Measurements from ENCODE around the gene ELL3.
"Not testable (repeated sequence)": the region's sequence is repeated elsewhere in the genome, so short reads cannot be mapped to it uniquely, and the experiment has no call there.

Gene ELL3

GRCh38 chr15:43776718-43777266 is at the start of gene ELL3:
ELL3 (minus strand) TSS chr15:43776966; CDS start chr15:43776901, 65 bp downstream.
- H3K27ac ChIP-seq: peak within 1 kb of the TSS; percentile 76; the same call in 1 of the 2 replicates
- H3K4me3 ChIP-seq: peak within 1 kb of the TSS; percentile 82
- H3K9ac ChIP-seq (ENCODE audit: insufficient read length): peak within 1 kb of the TSS; percentile 82

DNA sequence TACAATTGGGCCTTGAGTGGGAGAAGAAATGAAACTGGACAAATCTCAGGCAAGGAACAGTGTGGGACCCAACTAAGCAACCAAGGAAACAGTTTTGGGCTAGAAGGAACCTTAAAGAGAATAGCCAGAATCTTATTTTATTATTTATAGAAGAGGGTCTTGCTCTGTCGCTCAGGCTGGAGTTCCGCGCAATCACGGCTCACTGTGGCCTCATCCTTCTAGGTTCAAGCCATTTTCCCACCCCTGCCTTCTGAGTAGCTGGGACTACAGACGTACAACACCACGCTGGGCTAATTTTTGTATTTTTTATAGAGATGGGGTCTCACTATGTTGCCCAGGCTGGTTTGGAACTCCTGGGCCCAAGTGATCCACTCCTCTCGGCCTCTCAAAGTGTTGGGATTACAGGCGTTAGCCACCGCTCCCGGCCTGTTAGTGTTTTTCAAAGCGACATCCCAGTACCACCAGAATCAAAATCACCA is 49.3 kb upstream of the ELL3 start:
- H3K9ac ChIP-seq (ENCODE audit: insufficient read length): no peak overlapping the region
- peak overlapping the region; percentile 27; the same call in 1 of the 2 replicates for H3K27ac ChIP-seq
- peaks cover 36% of the 10 kb centered on the region for H3K36me3 ChIP-seq (ENCODE audit: insufficient read depth, low read length)
- no peak for DNase-seq (ENCODE audit: low read depth, low spot score)
- TF ChIP-seq POLR2AphosphoS5 (IDR thresholded peaks at IDR 0.05; ENCODE audit: borderline replicate concordance, low read depth, low read length) (no peak), EZH2 (IDR thresholded peaks at IDR 0.05) (no peak)
- no peaks in the 10 kb centered on the region for H3K9me3 ChIP-seq (ENCODE audit: low read depth, low read length)
- H3K4me3 ChIP-seq: peak overlapping the region; percentile 81; the same call in 1 of the 2 replicates

More at GRCh38 chr15:43776718-43777266, at the start of gene ELL3:
- TF ChIP-seq POLR2AphosphoS5 (IDR thresholded peaks at IDR 0.05; ENCODE audit: borderline replicate concordance, low read depth, low read length): peak; percentile 79
- TF ChIP-seq FOXP2 (optimal IDR thresholded peaks at IDR 0.05; ENCODE audit: control extremely low read depth, extremely low read length, insufficient read depth): no peak
- TF ChIP-seq EZH2 (IDR thresholded peaks at IDR 0.05): no peak
- Histone ChIP-seq H3K36me3 (ENCODE audit: insufficient read depth, low read length) (peaks cover 18% of the 10 kb centered on the region), H3K9me3 (ENCODE audit: low read depth, low read length) (no peaks in the 10 kb centered on the region)
- no peak for DNase-seq (ENCODE audit: low read depth, low spot score)

DNA sequence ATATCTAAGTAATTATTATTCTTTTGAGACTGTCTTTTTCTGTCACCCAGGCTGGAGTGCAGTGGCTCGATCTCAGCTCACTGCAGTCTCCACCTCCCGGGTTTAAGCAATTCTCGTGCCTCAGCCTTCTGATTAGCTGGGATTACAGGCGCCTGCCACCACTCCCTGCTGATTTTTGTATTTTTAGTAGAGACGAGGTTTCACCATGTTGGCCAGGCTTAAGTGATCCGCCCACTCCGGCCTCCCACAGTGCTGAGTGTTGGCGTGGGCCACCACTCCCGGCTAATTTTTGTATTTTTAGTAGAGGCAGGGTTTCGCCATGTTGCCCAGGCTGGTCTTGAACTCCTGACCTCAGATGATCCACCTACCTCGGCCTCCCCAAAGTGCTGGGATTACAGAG is 48.5 kb upstream of the ELL3 start:
- not testable (repeated sequence) for H3K9me3 ChIP-seq (ENCODE audit: low read depth, low read length); H3K4me3 ChIP-seq; H3K27ac ChIP-seq; DNase-seq (ENCODE audit: low read depth, low spot score); H3K9ac ChIP-seq (ENCODE audit: insufficient read length)
- H3K36me3 ChIP-seq (ENCODE audit: insufficient read depth, low read length): peaks cover 37% of the 10 kb centered on the region

DNA sequence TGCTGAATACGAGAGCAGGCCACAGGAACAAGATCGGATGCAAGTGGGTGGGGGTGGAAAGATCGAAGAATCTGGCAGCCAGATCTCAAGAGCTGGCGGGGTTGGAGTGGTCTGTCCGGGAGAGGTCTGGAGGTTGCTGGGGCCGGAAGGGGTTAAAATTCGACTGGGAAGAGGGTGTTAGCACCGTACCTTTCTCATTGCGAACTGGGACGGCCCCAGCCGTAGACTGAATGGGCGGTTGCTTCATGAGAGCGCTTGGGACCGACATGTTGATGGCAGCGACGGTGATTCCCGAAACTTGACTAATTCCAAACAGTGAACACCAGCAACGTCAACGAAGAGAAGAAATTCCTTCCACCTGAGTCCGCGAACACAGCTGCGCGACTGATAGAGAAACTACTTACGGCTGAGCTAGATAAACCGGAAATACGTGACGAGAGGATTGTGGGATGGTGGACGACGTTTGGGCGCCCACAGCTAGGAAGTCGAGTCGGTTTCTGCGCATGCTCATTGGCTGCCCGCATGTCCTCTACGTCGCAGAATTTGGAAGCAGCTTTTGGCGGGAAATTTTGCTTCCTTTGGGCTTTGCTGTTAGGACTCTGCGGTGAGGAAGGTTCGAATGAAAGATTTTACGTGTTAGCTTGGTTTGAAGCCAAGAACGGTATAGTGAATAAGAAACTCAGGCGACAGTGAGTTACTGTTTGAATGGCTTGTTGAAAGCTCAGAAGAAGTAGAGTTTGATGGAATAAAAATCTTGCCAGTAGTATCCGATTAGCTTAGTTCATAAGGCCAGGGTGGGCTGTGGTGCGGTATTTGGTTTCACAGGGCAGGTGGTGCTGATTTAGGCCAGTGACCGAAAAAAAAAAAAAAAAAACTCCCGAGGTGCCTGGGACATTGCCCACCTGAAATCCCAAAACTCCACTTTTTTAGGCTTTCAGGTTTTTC is 47.8 kb upstream of the ELL3 start, which contains the start of gene MFAP1:
TSS of gene MFAP1 (minus strand) at position 389 of the 945 bp plus-strand sequence. CDS start at position 268, 121 bp downstream.
- TF ChIP-seq POLR2AphosphoS5 (IDR thresholded peaks at IDR 0.05; ENCODE audit: borderline replicate concordance, low read depth, low read length) (peak; percentile 95), FOXP2 (optimal IDR thresholded peaks at IDR 0.05; ENCODE audit: control extremely low read depth, extremely low read length, insufficient read depth) (no peak)
- Histone ChIP-seq H3K27ac (peak within 1 kb of the TSS; percentile 79), H3K9ac (ENCODE audit: insufficient read length) (peak within 1 kb of the TSS; percentile 91), H3K4me3 (peak within 1 kb of the TSS; percentile 88), H3K9me3 (ENCODE audit: low read depth, low read length) (no peaks in the 10 kb centered on the region), H3K36me3 (ENCODE audit: insufficient read depth, low read length) (peaks cover 34% of the 10 kb centered on the region)
- peak; percentile 93 for DNase-seq (ENCODE audit: low read depth, low spot score)

DNA sequence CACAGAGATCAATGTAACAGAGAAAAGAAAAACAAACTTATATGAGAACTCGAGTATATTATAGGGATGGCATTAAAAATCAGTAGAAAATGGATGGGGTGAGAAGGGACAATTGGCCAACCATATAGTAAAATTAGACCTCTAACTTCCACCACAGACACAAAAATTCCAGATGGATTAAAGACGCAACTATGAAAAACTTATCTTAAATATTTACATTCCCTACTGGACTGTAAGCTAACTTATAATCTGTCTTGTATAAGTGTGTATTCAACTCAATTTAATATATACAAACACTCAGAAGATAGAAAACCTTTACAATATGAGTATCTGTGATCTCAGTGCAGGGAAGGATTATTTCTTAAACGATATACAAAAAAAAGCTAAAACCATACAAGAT is 44.7 kb upstream of the ELL3 start:
- no peak overlapping the region for H3K4me3 ChIP-seq
- DNase-seq (ENCODE audit: low read depth, low spot score): no peak
- H3K27ac ChIP-seq: no peak overlapping the region
- H3K9me3 ChIP-seq (ENCODE audit: low read depth, low read length): no peaks in the 10 kb centered on the region
- no peak for TF ChIP-seq POLR2AphosphoS5 (IDR thresholded peaks at IDR 0.05; ENCODE audit: borderline replicate concordance, low read depth, low read length)
- TF ChIP-seq EZH2 (IDR thresholded peaks at IDR 0.05): no peak
- TF ChIP-seq FOXP2 (optimal IDR thresholded peaks at IDR 0.05; ENCODE audit: control extremely low read depth, extremely low read length, insufficient read depth): no peak
- H3K9ac ChIP-seq (ENCODE audit: insufficient read length): no peak overlapping the region
- H3K36me3 ChIP-seq (ENCODE audit: insufficient read depth, low read length): peaks cover 33% of the 10 kb centered on the region

- H3K36me3 ChIP-seq (ENCODE audit: insufficient read depth, low read length): peaks cover 73% of the 10 kb centered on the region
- H3K4me3 ChIP-seq; H3K27ac ChIP-seq; H3K9me3 ChIP-seq (ENCODE audit: low read depth, low read length); DNase-seq (ENCODE audit: low read depth, low spot score); H3K9ac ChIP-seq (ENCODE audit: insufficient read length): not testable (repeated sequence)
Observed at GRCh38 chr15:43815064-43815463, 38.3 kb upstream of the ELL3 start.

GRCh38 chr15:43808960-43809678 is 32.4 kb upstream of the ELL3 start:
- Histone ChIP-seq H3K36me3 (ENCODE audit: insufficient read depth, low read length) (peaks cover 94% of the 10 kb centered on the region), H3K9me3 (ENCODE audit: low read depth, low read length) (no peaks in the 10 kb centered on the region), H3K4me3 (no peak overlapping the region), H3K9ac (ENCODE audit: insufficient read length) (no peak overlapping the region), H3K27ac (0 out of 2 replicates have a peak overlapping the region, but pooled peaks have one; percentile 7)
- no peak for DNase-seq (ENCODE audit: low read depth, low spot score)
- TF ChIP-seq EZH2 (IDR thresholded peaks at IDR 0.05) (no peak), POLR2AphosphoS5 (IDR thresholded peaks at IDR 0.05; ENCODE audit: borderline replicate concordance, low read depth, low read length) (no peak), FOXP2 (optimal IDR thresholded peaks at IDR 0.05; ENCODE audit: control extremely low read depth, extremely low read length, insufficient read depth) (no peak)

DNA sequence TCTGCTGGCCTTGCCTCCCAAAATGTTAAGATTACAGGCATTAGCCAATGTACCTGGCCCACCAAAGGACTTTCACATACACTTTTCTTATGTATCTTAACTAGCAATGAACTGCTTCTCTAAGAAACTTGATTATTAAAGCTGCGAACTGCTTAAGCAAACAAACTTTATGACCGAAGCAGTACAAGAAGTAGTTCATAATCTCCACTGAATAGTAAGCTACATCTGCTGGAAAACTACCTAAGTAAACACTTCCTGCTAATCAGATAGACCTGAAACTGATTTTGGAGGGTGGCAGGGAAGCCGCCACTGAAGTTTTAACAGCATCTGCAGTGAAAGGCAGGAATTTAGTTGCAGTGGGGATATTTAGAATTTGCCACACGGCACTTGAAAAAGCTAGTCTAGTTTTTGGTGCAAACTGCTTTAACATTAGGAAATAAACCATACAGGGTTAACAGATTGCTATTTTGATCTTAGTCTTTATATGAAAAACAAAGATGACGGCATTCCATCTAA is 31.7 kb upstream of the ELL3 start:
- H3K4me3 ChIP-seq: no peak overlapping the region
- peaks cover 92% of the 10 kb centered on the region for H3K36me3 ChIP-seq (ENCODE audit: insufficient read depth, low read length)
- H3K9me3 ChIP-seq (ENCODE audit: low read depth, low read length): no peaks in the 10 kb centered on the region
- H3K9ac ChIP-seq (ENCODE audit: insufficient read length): no peak overlapping the region
- no peak for DNase-seq (ENCODE audit: low read depth, low spot score)
- H3K27ac ChIP-seq: no peak overlapping the region
- no peak for TF ChIP-seq FOXP2 (optimal IDR thresholded peaks at IDR 0.05; ENCODE audit: control extremely low read depth, extremely low read length, insufficient read depth)
- TF ChIP-seq EZH2 (IDR thresholded peaks at IDR 0.05): no peak
- no peak for TF ChIP-seq POLR2AphosphoS5 (IDR thresholded peaks at IDR 0.05; ENCODE audit: borderline replicate concordance, low read depth, low read length)

DNA sequence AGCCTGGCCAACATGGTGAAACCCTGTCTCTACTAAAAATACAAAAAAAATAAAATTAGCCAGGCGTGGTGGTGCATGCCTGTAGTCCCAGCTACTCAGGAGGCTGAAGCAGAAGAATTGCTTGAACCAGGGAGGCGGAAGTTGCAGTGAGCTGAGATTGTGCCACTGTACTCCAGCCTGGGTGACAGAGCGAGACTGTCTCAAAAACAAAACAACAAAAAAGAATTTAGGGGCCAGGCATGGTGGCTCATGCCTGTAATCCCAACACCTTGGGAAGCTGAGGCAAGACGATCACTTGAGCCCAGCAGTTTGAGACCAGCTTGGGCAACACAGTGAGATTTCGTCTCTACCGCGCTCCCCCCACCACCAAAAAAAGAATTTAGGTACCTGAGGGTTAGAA is 25.9 kb upstream of the ELL3 start:
- not testable (repeated sequence) for H3K27ac ChIP-seq; H3K4me3 ChIP-seq; DNase-seq (ENCODE audit: low read depth, low spot score); H3K9ac ChIP-seq (ENCODE audit: insufficient read length); H3K9me3 ChIP-seq (ENCODE audit: low read depth, low read length)
- peaks cover 75% of the 10 kb centered on the region for H3K36me3 ChIP-seq (ENCODE audit: insufficient read depth, low read length)
